DMS 273 treated with DMSO at 0.1 percent for 48 hours (cell line): Measurements from ENCODE around the gene FNBP1.
"Not testable (repeated sequence)": the region's sequence is repeated elsewhere in the genome, so short reads cannot be mapped to it uniquely, and the experiment has no call there.

Source experiments
- DNase-seq: peaks from one replicate; lab custom pipeline; 2025; lab: John Stamatoyannopoulos, UW

Gene FNBP1

DNA sequence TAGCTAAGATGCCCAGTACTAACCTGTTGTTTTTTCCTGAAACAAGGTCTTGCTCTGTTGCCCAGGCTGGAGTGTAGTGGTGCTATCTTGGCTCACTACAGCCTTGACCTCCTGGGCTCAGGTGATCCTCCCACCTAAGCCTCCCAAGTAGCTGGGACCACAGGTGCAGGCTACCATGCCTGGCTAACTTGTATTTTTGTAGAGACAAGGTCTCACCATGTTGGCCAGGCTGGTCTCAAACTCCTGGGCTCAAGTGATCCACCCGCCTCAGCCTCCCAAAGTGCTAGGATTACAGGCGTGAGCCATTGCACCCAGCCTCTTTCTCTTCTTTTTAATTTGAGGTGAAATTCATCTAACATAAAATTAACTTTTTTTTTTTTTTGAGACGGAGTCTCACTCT lies 21.1 kb downstream of the FNBP1 start:
- DNase-seq = not testable (repeated sequence)

DNA sequence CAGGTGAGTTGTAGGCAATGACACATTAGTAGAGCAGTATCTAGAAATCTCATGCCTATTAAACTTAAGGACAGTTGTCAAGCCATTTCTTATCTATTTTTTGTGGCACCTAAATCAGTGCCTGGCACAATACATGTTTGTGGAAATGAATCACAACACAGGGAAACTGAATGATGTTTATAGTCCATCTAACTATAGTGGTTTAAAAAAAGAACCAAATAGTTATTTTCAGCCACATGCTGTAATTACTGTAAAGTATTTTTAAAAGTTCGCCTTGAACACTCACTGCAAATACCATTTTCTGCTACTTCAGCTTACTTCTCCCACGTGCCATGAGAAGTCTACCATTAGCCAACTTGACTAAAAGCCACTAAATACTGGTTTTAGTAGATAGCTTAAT lies 21.9 kb downstream of the FNBP1 start:
- DNase-seq = no peak

DNA sequence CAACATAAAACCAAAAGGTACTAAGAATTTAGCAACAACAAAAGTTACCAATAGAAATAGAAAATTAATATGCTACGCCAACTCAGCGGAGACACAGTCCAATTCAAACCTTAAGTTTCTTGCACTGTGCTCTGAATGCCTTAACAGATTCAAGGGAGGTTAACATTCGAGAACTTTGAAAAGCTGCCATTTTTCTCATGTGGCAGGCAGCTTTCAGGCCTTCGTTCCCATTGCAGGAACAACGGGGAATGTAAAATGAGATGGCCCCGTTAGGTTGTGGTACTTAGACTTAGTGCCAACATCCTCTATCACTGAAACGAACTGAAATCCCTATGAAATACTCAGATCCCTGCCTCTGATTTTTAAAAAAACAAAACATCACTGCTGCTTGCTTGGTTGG lies 22.4 kb downstream of the FNBP1 start:
- no peak for DNase-seq

DNA sequence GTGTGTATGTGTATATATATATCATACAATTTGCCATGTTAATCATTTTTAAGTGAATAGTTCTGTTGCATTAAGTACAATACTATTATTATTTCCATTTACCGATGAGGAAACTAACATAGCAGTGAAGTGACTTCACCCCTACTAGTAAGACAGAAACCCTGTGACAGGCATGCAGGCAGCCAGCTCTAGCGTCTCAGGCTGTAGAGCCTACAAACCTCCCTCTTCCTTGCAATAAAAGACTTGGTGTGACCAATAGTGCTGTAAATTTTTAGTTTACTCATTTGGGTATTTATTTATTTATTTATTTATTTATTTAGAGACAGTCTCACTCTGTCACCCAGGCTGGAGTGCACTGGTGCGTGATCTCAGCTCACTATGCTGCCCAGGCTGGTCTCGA lies 24.7 kb downstream of the FNBP1 start:
- DNase-seq = no peak

GRCh38 chr9:130017510-130017909 lies 25.5 kb downstream of the FNBP1 start:
- not testable (repeated sequence) for DNase-seq

DNA sequence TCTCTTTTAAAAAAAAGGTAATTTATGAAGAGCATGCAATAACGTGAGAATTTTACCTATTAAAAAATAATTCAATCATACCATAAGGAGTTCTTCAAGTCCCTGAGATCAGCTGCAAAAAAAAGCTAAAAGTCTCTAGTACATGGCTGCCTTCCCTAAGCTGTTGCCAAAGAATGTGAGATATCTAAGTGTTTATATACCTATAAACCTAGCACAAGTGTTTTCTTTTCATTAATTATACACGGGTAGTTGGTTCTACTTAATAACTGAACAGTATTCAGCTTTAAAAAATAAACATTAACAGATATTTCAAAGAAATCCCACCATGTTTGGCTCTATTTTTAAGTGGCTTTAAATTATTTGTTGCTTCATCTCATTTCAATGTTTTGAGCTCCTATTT lies 25.9 kb downstream of the FNBP1 start:
- DNase-seq = no peak

GRCh38 chr9:130015353-130016019 lies 27.5 kb downstream of the FNBP1 start:
- no peak for DNase-seq

- no peak for DNase-seq
Measured at GRCh38 chr9:130013326-130013725, 29.7 kb downstream of the FNBP1 start.

DNA sequence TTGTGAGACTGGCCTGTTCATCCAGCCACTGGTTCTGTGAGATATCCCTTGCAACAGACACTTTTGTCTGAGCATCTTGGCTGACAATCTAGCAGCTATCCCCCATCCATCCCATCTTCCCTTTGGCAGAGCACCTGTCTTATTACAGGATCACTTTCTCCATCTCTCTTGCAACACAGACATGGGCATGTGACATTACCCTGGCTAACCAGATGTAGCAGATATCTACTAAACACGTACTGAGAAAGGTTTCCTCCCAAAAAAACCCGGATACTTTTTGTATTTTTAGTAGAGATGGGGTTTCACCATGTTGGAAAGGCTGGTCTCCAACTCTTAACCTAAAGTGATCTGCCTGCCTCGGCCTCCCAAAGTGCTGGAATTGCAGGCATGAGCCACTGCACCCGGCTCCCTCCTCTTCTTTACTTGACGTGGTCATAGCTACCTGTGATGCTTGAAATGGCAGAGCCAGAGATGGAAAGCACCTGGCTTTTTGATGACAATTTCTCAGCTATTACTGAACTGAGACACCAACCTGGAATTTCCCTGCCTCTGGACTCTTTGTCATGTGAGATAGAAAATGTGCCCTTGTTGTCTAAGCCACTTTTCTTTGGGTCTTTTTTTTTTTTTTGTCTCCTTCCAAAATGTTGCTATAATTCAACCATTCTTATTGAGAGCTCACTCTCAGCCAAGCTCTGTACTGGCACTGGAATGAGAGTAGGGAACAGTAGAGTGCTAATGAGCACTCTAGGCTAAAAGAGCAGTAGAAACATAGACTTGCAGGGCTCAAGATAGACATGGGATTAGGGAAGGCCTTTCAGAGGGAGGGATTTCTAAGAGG lies 32.6 kb downstream of the FNBP1 start:
- no peak for DNase-seq

GRCh38 chr9:130009546-130009945 lies 33.4 kb downstream of the FNBP1 start:
- DNase-seq = not testable (repeated sequence)

GRCh38 chr9:130008538-130008937 lies 34.5 kb downstream of the FNBP1 start:
- no peak for DNase-seq

DNA sequence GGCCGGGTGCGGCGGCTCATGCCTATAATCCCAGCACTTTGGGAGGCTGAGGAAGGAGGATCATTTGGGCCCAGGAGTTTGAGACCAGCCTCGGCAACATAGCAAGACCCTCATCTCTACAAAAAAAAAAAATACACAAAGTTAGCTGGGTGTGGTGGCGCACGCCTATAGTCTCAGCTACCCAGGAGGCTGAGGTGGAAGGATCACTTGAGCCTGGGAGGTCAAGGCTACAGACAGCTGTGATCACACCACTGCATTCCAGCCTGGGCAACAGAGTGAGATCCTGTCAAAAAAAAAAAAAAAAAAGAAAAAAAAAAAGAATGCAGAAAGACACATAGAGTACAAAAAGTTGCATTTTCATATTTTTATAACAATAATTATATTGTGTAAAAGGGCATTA lies 36.0 kb downstream of the FNBP1 start:
- not testable (repeated sequence) for DNase-seq

DNA sequence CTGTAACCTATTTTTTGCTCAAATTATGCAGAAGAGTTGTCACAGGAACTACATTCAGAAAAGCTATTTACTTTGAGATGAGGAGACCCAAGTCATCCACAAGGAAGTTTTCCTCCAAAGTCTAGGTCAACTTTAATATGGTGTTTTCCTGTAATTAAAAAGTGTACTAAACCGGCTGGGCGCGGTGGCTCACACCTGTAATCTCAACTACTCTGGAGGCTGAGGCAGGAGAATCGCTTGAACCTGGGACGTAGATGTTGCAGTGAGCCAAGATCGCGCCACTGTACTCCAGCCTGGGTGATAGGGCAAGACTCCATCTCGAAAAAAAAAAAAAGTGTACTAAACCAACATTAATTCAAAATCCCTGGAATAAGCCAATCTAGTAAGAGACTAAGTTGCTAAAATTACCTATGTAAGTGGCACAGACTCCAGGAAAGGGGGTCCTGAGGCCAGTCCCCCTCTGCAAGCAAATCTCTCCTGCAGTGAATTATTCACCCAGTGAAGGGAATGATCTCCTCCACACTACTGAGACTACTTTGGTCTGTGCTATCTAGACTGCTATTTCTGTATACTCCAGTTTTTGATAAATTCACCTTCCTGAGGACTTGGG lies 38.9 kb downstream of the FNBP1 start:
- DNase-seq = no peak

DNA sequence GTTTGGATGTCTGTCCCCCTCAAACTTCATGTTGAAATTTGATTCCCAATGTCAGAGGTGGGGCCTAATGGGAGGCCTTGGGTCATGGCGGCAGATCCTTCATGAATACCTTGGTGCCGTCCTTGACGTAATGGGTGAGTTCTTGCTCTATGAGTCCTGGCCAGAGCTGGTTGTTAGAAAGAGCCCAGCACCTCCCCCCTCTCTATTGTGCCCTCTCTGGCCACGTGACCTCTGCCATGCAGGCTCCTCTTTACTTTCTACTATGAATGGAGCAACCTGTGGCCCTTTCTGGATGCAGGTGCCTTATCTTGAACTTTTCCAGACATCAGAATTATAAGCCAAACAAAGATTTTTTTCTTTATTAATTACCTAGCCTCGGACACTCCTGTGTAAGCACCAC lies 40.7 kb downstream of the FNBP1 start:
- no peak for DNase-seq

- no peak for DNase-seq
Measured at GRCh38 chr9:130001190-130001589, 41.8 kb downstream of the FNBP1 start.

DNA sequence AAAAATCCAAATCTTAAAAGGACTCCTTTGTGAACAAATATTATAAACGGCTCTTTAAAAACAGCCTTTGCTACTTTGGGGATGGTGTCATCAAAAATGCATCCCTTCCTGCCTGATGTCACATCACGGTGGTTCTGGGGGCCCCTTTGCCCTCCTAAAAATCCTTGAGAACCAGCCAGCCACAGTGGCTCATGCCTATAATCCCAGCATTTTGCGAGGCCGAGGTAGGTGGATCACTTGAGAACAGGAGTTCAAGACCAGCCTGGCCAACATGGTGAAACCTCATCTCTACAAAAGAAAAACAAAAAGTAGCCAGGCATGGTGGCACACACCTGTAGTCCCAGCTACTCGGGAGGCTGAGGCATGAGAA lies 43.9 kb downstream of the FNBP1 start:
- DNase-seq = no peak

GRCh38 chr9:129998491-129999140 lies 44.4 kb downstream of the FNBP1 start:
- no peak for DNase-seq

DNA sequence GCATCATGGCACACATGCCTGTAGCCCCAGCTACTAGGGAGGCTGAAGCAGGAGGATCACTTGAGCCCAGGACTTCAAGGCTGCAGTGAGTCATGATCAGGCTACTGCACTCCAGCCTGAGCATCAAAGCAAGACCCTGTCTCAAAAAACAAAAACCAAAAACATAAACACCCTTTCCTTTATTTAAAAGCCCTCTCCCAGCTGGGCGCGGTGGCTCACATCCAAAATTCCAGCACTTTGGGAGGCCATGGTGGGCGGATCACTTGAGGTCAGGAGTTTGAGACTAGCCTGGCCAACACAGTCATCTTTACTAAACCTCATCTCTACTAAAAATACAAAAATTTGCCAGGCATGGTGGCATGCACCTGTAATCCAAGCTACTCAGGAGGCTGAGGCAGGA lies 45.3 kb downstream of the FNBP1 start:
- DNase-seq = not testable (repeated sequence)

- DNase-seq = no peak
Measured at GRCh38 chr9:129996161-129996830, 46.7 kb downstream of the FNBP1 start.

GRCh38 chr9:129995409-129996160 lies 47.4 kb downstream of the FNBP1 start:
- no peak for DNase-seq

DNA sequence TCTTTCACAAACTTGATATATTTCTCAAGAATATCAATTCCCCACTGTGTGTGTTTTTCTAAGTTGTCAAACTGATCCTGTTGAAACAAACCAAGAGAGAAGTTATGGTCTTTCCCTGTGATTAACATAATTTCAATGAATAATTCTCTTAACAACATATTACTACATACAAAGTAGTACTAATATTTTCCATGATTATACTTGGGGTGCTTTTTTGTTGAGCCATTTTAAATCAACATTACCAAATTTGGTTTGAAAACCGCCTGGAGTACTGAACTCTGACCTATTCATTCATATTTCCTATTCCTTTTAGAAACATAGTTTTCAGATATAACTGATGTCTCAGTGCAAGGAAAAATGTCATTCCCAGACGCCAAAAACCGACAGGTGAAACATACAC lies 48.1 kb downstream of the FNBP1 start:
- no peak for DNase-seq
